ENCODE measurements around the gene CDH8. TPM values are rescaled to one million over a fixed set of nuclear protein-coding genes. Genes with fewer than 3 reads are reported as not detected.

The CDH8 gene
- total RNA-seq, 1 experiment from 2014 or later = 11.1 TPM

GRCh38 chr16:61879306-61879705, 156.9 kb downstream of the CDH8 start (continued):
- TF ChIP-seq E2F5 (CRISPR knock-in tag; IDR thresholded peaks at IDR 0.05) = no peak
- TF ChIP-seq ATF3 (CRISPR knock-in tag; conservative IDR thresholded peaks at IDR 0.05) = no peak
- TF ChIP-seq E2F4 (CRISPR knock-in tag; IDR thresholded peaks at IDR 0.05; ENCODE audit: borderline replicate concordance, low read depth) = no peak
- no peak for TF ChIP-seq NR2C2 (CRISPR knock-in tag; IDR thresholded peaks at IDR 0.05)
- TF ChIP-seq NFE2L1 (CRISPR knock-in tag; IDR thresholded peaks at IDR 0.05) = no peak
- TF ChIP-seq ZNF232 (CRISPR knock-in tag; IDR thresholded peaks at IDR 0.05) = no peak
- TF ChIP-seq NFYB (CRISPR knock-in tag; conservative IDR thresholded peaks at IDR 0.05; ENCODE audit: low read depth) = no peak

- peaks cover 13% of the 10 kb centered on the region for H3K9me3 Mint-ChIP-seq
- ATAC-seq = no peak
- TF ChIP-seq NFATC4 (CRISPR knock-in tag; IDR thresholded peaks at IDR 0.05) (no peak), STAT6 (CRISPR knock-in tag; conservative IDR thresholded peaks at IDR 0.05; ENCODE audit: low read depth) (no peak)
- peaks cover 20% of the 10 kb centered on the region for H3K4me1 Mint-ChIP-seq
- ChIA-PET CTCF (no interaction called here), POLR2A (no interaction called here)
- no peak for DNase-seq (ENCODE audit: low spot score)
- H3K27ac Mint-ChIP-seq = no peak overlapping the region
- H3K4me3 Mint-ChIP-seq = no peak overlapping the region
- no peaks in the 10 kb centered on the region for H3K27me3 Mint-ChIP-seq (ENCODE audit: low read depth)
- H3K36me3 Mint-ChIP-seq = peaks cover 17% of the 10 kb centered on the region
Observed at GRCh38 chr16:61877436-61877835, 158.8 kb downstream of the CDH8 start.

- peaks cover 4% of the 10 kb centered on the region for H3K36me3 Mint-ChIP-seq
- no peaks in the 10 kb centered on the region for H3K9me3 Mint-ChIP-seq
- POLR2A ChIA-PET = no interaction called here
- CTCF ChIA-PET = interaction anchor here (1.7 kb wide), 1 partner anchor 205 kb away, joined by 3 read pairs; no protein-coding TSS in a partner anchor
- H3K4me1 Mint-ChIP-seq = peaks cover 34% of the 10 kb centered on the region
- no peaks in the 10 kb centered on the region for H3K27me3 Mint-ChIP-seq (ENCODE audit: low read depth)
- TF ChIP-seq ELF4 (CRISPR knock-in tag; IDR thresholded peaks at IDR 0.05; ENCODE audit: low read depth) (no peak), ZNF232 (CRISPR knock-in tag; IDR thresholded peaks at IDR 0.05) (no peak), ZNF121 (CRISPR knock-in tag; IDR thresholded peaks at IDR 0.05) (no peak), SMAD4 (CRISPR knock-in tag; IDR thresholded peaks at IDR 0.05) (no peak), ZMAT4 (CRISPR knock-in tag; IDR thresholded peaks at IDR 0.05) (no peak)
- ATAC-seq (peak; percentile 38), DNase-seq (ENCODE audit: low spot score) (no peak)
- peak overlapping the region; percentile 42 for H3K4me3 Mint-ChIP-seq
- H3K27ac Mint-ChIP-seq = peak overlapping the region; percentile 97
Observed at GRCh38 chr16:61872778-61873119, 163.5 kb downstream of the CDH8 start.

GRCh38 chr16:61871837-61872777, 164.1 kb downstream of the CDH8 start:
- ChIA-PET POLR2A (interaction anchor here (0.6 kb wide), 1 partner anchor 55 kb away, joined by 3 read pairs; no protein-coding TSS in a partner anchor), CTCF (interaction anchor here (0.6 to 1.7 kb wide), 2 partner anchors 206 to 379 kb away, joined by 3 read pairs; no protein-coding TSS in a partner anchor)
- Mint-ChIP-seq H3K27me3 (ENCODE audit: low read depth) (no peaks in the 10 kb centered on the region), H3K27ac (peak overlapping the region; percentile 97), H3K4me1 (peaks cover 41% of the 10 kb centered on the region), H3K36me3 (peaks cover 4% of the 10 kb centered on the region), H3K9me3 (no peaks in the 10 kb centered on the region), H3K4me3 (peak overlapping the region; percentile 42)
- peak; percentile 87 for ATAC-seq
- DNase-seq (ENCODE audit: low spot score) = no peak
- TF ChIP-seq MAX (CRISPR knock-in tag; IDR thresholded peaks at IDR 0.05) (no peak), ZNF281 (CRISPR knock-in tag; IDR thresholded peaks at IDR 0.05) (no peak), FOXK1 (CRISPR knock-in tag; IDR thresholded peaks at IDR 0.05) (no peak), TEAD1 (CRISPR knock-in tag; IDR thresholded peaks at IDR 0.05) (no peak), NFE2L1 (CRISPR knock-in tag; IDR thresholded peaks at IDR 0.05) (no peak), ZNF416 (CRISPR knock-in tag; IDR thresholded peaks at IDR 0.05) (no peak), ATF2 (CRISPR knock-in tag; IDR thresholded peaks at IDR 0.05; ENCODE audit: borderline replicate concordance, low read depth) (no peak)
